HL-60 (cell line): ENCODE measurements around the gene OR2T8.
"Not testable (repeated sequence)": the region's sequence is repeated elsewhere in the genome, so short reads cannot be mapped to it uniquely, and the experiment has no call there.

Source experiments
- DNase-seq, 2 experiments: peaks; one replicate each; pipeline ENCODE4 v3.0.0-alpha.2; 2010 to 2020; ENCODE audit warnings: low read depth in 1 of 2, low spot score in 1 of 2
- H3K27ac ChIP-seq: fragments of 250-450 bp; sonication (Bioruptor Pico); replicated peaks from 2 replicates; pipeline ENCODE4 v1.5.1; 2020; ENCODE audit warnings: mild to moderate bottlenecking, moderate library complexity
- H3K27me3 ChIP-seq: fragments of 250-450 bp; sonication (Bioruptor Pico); 2 replicates; pipeline ENCODE4 v1.5.1; 2021; ENCODE audit warnings: mild to moderate bottlenecking, moderate library complexity; ENCODE audit not compliant: insufficient read depth, poor library complexity, severe bottlenecking
- H3K4me3 ChIP-seq: replicated peaks from 2 replicates; pipeline ENCODE4 v1.5.1; 2011; ENCODE audit warnings: mild to moderate bottlenecking, control low read depth, low read length; ENCODE audit not compliant: insufficient read depth
- CTCF ChIP-seq: IDR thresholded peaks from one replicate; pipeline ENCODE4 v1.5.1; 2011; ENCODE audit warnings: low read length, control low read depth, inconsistent platforms; ENCODE audit not compliant: insufficient read depth
- GABPA ChIP-seq: IDR thresholded peaks from 2 replicates; pipeline ENCODE4 v1.6.1; 2012; ENCODE audit warnings: low read depth
- POLR2AphosphoS5 ChIP-seq: IDR thresholded peaks from 2 replicates; pipeline ENCODE4 v1.6.1; 2012; ENCODE audit warnings: low read depth
- REST ChIP-seq: IDR thresholded peaks from 2 replicates; pipeline ENCODE4 v1.6.1; 2012; ENCODE audit warnings: low read depth; ENCODE audit not compliant: insufficient replicate concordance
- SPI1 ChIP-seq: IDR thresholded peaks from 2 replicates; pipeline ENCODE4 v1.6.1; 2012; ENCODE audit warnings: low read depth, mild to moderate bottlenecking, borderline replicate concordance

The OR2T8 gene

GRCh38 chr1:247936965-247937734 is 17.1 kb downstream of the OR2T8 start:
- H3K4me3 ChIP-seq = peak overlapping the region; percentile 1
- peak; percentile 36 to 78 for DNase-seq
- H3K27me3 ChIP-seq, H3K27ac ChIP-seq: not testable (repeated sequence)
- peak; percentile 59 for TF ChIP-seq CTCF

- no peak for TF ChIP-seq POLR2AphosphoS5
- no peak for TF ChIP-seq SPI1
- no peak for TF ChIP-seq REST
- no peak for TF ChIP-seq GABPA
- no peak for TF ChIP-seq CTCF
- no peak for DNase-seq
- H3K4me3 ChIP-seq = no peak overlapping the region
- no peaks in the 10 kb centered on the region for H3K27me3 ChIP-seq
- H3K27ac ChIP-seq = no peak overlapping the region
Observed at GRCh38 chr1:247942624-247943023, 22.6 kb downstream of the OR2T8 start.

GRCh38 chr1:247948558-247948957 is 28.5 kb downstream of the OR2T8 start, which contains the start of gene OR2L8:
TSS of gene OR2L8 (plus strand) at chr1:247948858. CDS start at chr1:247948858, 0 bp downstream.
- no peak within 1 kb of the TSS for H3K27ac ChIP-seq
- no peak within 1 kb of the TSS for H3K4me3 ChIP-seq
- H3K27me3 ChIP-seq = no peaks in the 10 kb centered on the region
- no peak for DNase-seq
- TF ChIP-seq POLR2AphosphoS5 (no peak), REST (no peak), SPI1 (no peak), GABPA (no peak), CTCF (no peak)

- Histone ChIP-seq H3K4me3 (no peak overlapping the region), H3K27ac (no peak overlapping the region), H3K27me3 (no peaks in the 10 kb centered on the region)
- no peak for DNase-seq
- TF ChIP-seq REST = no peak
- TF ChIP-seq POLR2AphosphoS5 = no peak
- no peak for TF ChIP-seq GABPA
- TF ChIP-seq CTCF = no peak
- TF ChIP-seq SPI1 = no peak
Observed at GRCh38 chr1:247953408-247953807, 33.4 kb downstream of the OR2T8 start.
